Astrocyte (in vitro differentiated cells and primary cell): ENCODE measurements around the gene REPIN1.

Experiments used
- EZH2 ChIP-seq: IDR thresholded peaks from 2 replicates; pipeline ENCODE4 v1.6.1; 2012; ENCODE audit warnings: mild to moderate bottlenecking, low read length, inconsistent platforms; ENCODE audit not compliant: insufficient read depth
- TF ChIP-seq, protein P1 (sequence below): IDR thresholded peaks from 2 replicates; pipeline ENCODE4 v1.5.1; 2011; ENCODE audit warnings: low read depth, mild to moderate bottlenecking, inconsistent platforms, low read length, moderate library complexity; ENCODE audit not compliant: insufficient read depth

GRCh38 chr7:150357771-150358427 is 10.7 kb upstream of the REPIN1 start:
- TF ChIP-seq, protein P1, sequence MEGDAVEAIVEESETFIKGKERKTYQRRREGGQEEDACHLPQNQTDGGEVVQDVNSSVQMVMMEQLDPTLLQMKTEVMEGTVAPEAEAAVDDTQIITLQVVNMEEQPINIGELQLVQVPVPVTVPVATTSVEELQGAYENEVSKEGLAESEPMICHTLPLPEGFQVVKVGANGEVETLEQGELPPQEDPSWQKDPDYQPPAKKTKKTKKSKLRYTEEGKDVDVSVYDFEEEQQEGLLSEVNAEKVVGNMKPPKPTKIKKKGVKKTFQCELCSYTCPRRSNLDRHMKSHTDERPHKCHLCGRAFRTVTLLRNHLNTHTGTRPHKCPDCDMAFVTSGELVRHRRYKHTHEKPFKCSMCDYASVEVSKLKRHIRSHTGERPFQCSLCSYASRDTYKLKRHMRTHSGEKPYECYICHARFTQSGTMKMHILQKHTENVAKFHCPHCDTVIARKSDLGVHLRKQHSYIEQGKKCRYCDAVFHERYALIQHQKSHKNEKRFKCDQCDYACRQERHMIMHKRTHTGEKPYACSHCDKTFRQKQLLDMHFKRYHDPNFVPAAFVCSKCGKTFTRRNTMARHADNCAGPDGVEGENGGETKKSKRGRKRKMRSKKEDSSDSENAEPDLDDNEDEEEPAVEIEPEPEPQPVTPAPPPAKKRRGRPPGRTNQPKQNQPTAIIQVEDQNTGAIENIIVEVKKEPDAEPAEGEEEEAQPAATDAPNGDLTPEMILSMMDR = no peak
- no peak for TF ChIP-seq EZH2
